B cell (primary cell): ENCODE results near the gene ZNRD2.

ENCODE experiments used
- CTCF ChIP-seq: fragments of 200-600 bp; IDR thresholded peaks from one replicate; pipeline ENCODE4 v1.8.0; 2022; ENCODE audit warnings: antibody characterized with exemption, mild to moderate bottlenecking
- EZH2 ChIP-seq: IDR thresholded peaks from 2 replicates; pipeline ENCODE4 v1.6.1; 2012; ENCODE audit warnings: borderline replicate concordance, low read depth, mild to moderate bottlenecking, moderate library complexity, low read length; ENCODE audit not compliant: insufficient read depth, poor library complexity, severe bottlenecking

GRCh38 chr11:65551572-65552387 is 18.5 kb upstream of the ZNRD2 start:
- TF ChIP-seq CTCF = peak; percentile 76
- TF ChIP-seq EZH2 = no peak
